Upper lobe of right lung (tissue), 1 donor: ENCODE results near the gene WWOX. TPM values are rescaled to one million over a fixed set of nuclear protein-coding genes. Genes with fewer than 3 reads are reported as not detected.

Source experiments
- ATAC-seq: fragments of 200-7000 bp; cut with Tn5 transposase; one replicate; pipeline ENCODE4 v1.9.1; 2020; ENCODE audit warnings: mild to moderate bottlenecking, moderate library complexity
- DNase-seq: peaks from one replicate; pipeline ENCODE4 v3.0.0-alpha.2; 2020
- H3K27ac ChIP-seq: fragments of 200-600 bp; one replicate; pipeline ENCODE4 v1.8.0; 2022
- H3K27me3 ChIP-seq: fragments of 200-600 bp; one replicate; pipeline ENCODE4 v1.8.0; 2022; ENCODE audit warnings: mild to moderate bottlenecking
- H3K36me3 ChIP-seq: fragments of 200-600 bp; one replicate; pipeline ENCODE4 v1.8.0; 2022
- H3K4me1 ChIP-seq: fragments of 200-600 bp; one replicate; pipeline ENCODE4 v1.8.0; 2022
- H3K4me3 ChIP-seq: fragments of 200-600 bp; one replicate; pipeline ENCODE4 v1.8.0; 2022; ENCODE audit warnings: mild to moderate bottlenecking
- H3K9me3 ChIP-seq: fragments of 200-600 bp; one replicate; pipeline ENCODE4 v1.8.0; 2022
- intact Hi-C: fragments of 100-400 bp; cut with DNase I; formaldehyde crosslinking; loops from one replicate; pipeline ENCODE4 v1.11.0; 2022
- total RNA-seq: library from RNA; stranded (reverse); fragmentation: NEBNext Ultra II Directional; extraction: Animal tissue kit (Norgen Biotek cat#: 25700); gene quantifications from one replicate; pipeline ENCODE4 v1.2.1, GENCODE V29; 2021
- TF ChIP-seq, protein P1 (sequence below): fragments of 200-600 bp; IDR thresholded peaks from one replicate; pipeline ENCODE4 v1.8.0; 2022; ENCODE audit warnings: antibody characterized with exemption
- donor health status: DM: no; HTN: yes; CAD: no; lungs with severe emphysema.

Gene WWOX
- total RNA-seq, 1 donor from 2014 or later: 17.0 TPM

DNA sequence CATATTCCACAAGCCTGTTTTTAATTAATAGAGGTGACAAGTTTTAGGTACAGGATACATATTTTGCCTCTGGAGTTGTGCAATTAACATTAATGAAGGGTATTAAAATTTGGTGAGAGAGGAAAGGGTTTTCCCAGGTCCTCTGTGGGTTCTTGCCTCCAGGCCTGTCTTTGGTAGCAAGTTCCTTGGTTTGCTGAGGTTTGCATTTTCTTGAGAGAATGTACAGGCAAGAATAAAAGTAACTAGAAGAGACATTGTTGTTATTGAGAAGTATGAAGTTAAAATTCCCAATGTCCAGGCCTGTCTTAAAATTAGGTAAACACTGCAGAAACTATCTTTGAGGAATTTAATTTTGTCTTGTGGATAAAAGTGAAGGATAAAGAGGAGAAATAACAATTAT is 316.9 kb downstream of the WWOX start:
- ATAC-seq (no peak), DNase-seq (no peak)
- Histone ChIP-seq H3K4me1 (no peaks in the 10 kb centered on the region), H3K27me3 (no peaks in the 10 kb centered on the region), H3K9me3 (no peaks in the 10 kb centered on the region), H3K4me3 (no peak overlapping the region), H3K36me3 (no peaks in the 10 kb centered on the region), H3K27ac (no peak overlapping the region)
- TF ChIP-seq, protein P1, sequence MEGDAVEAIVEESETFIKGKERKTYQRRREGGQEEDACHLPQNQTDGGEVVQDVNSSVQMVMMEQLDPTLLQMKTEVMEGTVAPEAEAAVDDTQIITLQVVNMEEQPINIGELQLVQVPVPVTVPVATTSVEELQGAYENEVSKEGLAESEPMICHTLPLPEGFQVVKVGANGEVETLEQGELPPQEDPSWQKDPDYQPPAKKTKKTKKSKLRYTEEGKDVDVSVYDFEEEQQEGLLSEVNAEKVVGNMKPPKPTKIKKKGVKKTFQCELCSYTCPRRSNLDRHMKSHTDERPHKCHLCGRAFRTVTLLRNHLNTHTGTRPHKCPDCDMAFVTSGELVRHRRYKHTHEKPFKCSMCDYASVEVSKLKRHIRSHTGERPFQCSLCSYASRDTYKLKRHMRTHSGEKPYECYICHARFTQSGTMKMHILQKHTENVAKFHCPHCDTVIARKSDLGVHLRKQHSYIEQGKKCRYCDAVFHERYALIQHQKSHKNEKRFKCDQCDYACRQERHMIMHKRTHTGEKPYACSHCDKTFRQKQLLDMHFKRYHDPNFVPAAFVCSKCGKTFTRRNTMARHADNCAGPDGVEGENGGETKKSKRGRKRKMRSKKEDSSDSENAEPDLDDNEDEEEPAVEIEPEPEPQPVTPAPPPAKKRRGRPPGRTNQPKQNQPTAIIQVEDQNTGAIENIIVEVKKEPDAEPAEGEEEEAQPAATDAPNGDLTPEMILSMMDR: no peak
- intact Hi-C loops: no loop called here

DNA sequence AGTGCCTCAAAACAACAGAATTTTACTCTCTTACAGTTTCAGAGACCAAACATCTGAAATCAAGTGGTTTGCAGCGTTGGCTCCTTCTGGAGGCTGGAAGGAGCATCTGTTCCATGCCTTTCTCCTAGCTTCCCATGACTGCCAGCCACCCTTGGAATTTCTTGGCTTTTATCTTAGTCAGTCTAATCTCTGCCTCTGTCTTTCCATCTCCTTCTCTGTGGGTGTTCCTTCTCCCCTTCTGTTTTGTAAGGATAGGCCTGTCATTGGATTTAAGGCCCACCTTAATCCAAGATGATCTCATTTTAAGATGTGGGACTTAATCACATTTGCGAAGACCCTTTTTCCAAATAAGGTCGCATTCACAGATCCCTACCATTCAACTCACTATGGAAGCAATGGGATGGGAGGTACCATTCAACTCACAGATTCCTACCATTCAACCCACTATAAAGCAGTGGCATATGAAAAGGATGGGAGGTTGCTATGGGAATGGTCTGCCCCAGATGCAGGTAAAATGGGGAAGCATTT is 321.8 kb downstream of the WWOX start:
- Histone ChIP-seq H3K9me3 (no peaks in the 10 kb centered on the region), H3K27ac (no peak overlapping the region), H3K4me1 (no peaks in the 10 kb centered on the region), H3K4me3 (no peak overlapping the region), H3K27me3 (no peaks in the 10 kb centered on the region), H3K36me3 (no peaks in the 10 kb centered on the region)
- intact Hi-C loops: no loop called here
- ATAC-seq (no peak), DNase-seq (no peak)
- TF ChIP-seq, protein P1: no peak

DNA sequence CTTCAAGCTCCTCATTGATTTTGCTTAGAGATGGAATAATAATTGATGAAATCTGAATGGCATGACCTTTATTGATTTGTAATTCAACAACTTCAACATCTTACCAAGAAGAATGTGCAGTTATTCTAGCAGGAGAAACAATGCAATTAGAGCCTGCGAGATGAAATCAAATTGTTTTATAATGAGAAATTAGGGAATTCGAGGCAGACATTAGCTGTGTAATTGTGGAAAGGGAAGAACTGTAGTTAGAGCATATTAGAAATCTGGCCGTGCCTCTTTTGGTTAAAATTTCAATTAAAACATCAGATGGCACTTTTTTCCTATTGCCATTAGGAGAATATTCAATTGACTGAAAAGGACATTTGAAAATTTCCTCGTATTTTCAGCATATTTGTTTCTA is 325.8 kb downstream of the WWOX start:
- TF ChIP-seq, protein P1: no peak
- Histone ChIP-seq H3K4me3 (no peak overlapping the region), H3K27ac (no peak overlapping the region), H3K27me3 (no peaks in the 10 kb centered on the region), H3K9me3 (no peaks in the 10 kb centered on the region), H3K36me3 (no peaks in the 10 kb centered on the region), H3K4me1 (no peaks in the 10 kb centered on the region)
- no peak for DNase-seq
- no peak for ATAC-seq
- intact Hi-C loops: no loop called here

DNA sequence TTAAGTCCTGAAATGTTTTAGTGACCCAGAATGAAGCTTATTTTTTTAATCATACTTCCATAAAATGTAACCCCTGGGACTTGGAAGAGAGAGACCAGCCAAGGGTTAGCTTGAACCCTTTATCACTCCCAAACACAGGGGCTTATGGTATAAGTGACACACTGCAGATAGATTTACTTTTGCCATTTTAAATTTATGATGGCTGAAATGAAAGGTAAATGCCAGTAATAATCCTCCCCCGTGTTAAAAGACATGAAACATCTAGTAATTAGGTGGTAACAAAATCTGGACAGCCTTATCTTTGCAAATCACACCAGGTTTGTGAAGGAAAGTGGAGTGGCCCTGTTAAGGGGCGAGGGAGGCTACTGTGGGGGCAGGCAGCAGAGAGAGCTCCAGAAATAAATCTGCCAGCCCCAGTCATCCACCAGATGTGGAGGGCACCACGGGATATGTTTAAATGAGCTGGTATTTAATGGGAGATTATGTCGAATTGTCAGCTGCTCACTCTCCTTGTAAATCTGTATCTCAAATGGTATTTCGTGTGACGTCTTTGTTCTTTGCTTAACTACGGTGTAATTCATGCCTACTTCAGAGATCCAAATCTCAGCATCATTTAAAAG is 326.5 kb downstream of the WWOX start:
- H3K4me1 ChIP-seq: no peaks in the 10 kb centered on the region
- no peak overlapping the region for H3K4me3 ChIP-seq
- H3K9me3 ChIP-seq: no peaks in the 10 kb centered on the region
- no peak for ATAC-seq
- H3K36me3 ChIP-seq: no peaks in the 10 kb centered on the region
- TF ChIP-seq, protein P1: no peak
- no peak for DNase-seq
- intact Hi-C loops: no loop called here
- H3K27me3 ChIP-seq: no peaks in the 10 kb centered on the region
- no peak overlapping the region for H3K27ac ChIP-seq

DNA sequence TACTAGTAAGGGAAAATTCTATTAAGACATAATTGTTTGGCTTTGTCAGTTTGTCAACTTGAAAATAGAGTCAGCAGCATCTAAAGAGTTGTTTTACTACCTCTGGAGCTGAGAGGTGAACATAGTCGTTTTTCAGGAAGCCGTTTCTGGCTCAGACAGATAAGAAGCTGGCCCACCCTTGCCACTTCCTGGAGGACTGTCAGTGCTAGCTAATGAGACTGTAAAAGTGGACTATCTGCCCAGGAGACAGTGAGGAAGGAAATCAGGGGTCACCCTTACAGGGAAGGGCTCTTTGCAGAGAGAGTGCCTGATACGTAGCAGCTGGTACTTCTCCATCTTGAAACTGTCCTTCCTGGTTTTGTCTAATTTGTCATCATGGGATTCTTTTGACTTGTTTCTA is 328.7 kb downstream of the WWOX start:
- no peak overlapping the region for H3K4me3 ChIP-seq
- DNase-seq: no peak
- TF ChIP-seq, protein P1: no peak
- no peaks in the 10 kb centered on the region for H3K36me3 ChIP-seq
- H3K27ac ChIP-seq: no peak overlapping the region
- intact Hi-C loops: no loop called here
- no peaks in the 10 kb centered on the region for H3K27me3 ChIP-seq
- no peaks in the 10 kb centered on the region for H3K9me3 ChIP-seq
- H3K4me1 ChIP-seq: no peaks in the 10 kb centered on the region
- ATAC-seq: peak; percentile 29

DNA sequence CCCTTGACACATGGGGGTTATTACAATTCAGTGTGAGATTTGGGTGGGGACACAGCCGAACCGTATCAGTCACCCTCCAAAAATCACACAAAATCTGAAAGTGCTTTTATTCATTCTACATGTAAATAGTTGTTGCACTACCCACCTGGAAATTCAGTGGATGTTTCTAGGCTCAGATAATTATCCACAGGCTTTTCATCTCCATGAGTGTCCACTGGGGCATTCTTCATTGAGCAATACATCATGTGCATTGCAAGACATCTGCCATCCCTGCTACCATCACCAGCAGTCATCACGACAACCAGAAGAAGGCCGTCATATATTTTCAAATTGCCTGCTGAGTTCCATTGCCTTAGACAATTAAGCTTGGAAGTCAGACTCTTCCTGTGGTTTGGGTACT is 330.8 kb downstream of the WWOX start:
- intact Hi-C loops: no loop called here
- Histone ChIP-seq H3K27ac (no peak overlapping the region), H3K9me3 (no peaks in the 10 kb centered on the region), H3K36me3 (no peaks in the 10 kb centered on the region), H3K4me1 (no peaks in the 10 kb centered on the region), H3K27me3 (no peaks in the 10 kb centered on the region), H3K4me3 (no peak overlapping the region)
- TF ChIP-seq, protein P1: no peak
- ATAC-seq (no peak), DNase-seq (no peak)
